GM18519 (cell line): Measurements from ENCODE around the gene NPIPA2.
"Not testable (repeated sequence)": the region's sequence is repeated elsewhere in the genome, so short reads cannot be mapped to it uniquely, and the experiment has no call there.

Experiments
- ATAC-seq: cut with Tn5 transposase; IDR thresholded peaks from one replicate; pipeline ENCODE4 v1.9.1; 2021; ENCODE audit warnings: mild to moderate bottlenecking, moderate library complexity; ENCODE audit not compliant: unreplicated experiment, low FRiP score

The NPIPA2 gene

DNA sequence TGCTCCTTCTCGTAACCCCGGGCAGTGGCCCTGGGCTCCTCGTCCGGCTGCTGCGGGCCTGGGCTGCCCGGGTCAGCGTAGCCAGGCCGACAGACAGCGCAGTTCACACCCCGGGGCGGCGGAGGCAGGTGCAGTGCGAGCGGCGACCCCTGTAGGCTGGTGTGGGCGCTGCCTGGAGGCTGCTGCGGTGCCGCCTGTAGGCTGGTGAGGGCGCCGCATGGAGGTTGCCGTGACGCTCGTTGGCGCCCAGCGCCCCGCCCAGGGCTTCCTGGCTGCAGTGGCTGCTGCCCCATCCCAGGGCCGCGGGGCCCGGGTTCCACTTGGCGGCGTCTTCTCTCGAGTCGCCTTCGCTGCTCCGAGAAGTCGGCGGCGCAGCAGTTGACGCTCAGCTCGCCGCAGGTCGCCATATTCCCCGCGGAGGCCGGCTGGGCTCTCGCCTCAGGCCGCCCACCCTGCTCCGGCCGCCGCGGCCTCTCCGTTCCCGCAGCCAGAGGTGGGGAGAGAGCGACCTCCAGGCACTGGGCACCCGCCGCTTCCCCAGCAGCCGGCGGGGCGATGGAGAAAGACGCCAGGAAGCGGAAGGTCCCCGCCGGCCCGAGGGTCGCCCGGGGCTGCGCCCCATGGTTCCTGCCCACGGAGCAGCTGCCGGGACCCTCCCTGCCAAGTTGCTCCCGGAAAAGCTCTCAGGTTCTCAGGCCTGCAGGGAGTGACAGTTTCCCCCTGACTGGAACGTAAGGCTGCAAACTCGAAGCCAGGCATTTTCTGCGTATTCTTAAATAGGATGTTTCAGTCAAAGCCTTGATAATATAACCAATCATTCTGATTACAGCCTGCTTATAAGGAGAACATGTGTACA is at the start of gene NPIPA2:
NPIPA2 (plus strand) TSS at position 261 of the 856 bp plus-strand sequence. CDS start 5,533 bp downstream, outside the sequence.
- ATAC-seq, result peak; percentile 88

DNA sequence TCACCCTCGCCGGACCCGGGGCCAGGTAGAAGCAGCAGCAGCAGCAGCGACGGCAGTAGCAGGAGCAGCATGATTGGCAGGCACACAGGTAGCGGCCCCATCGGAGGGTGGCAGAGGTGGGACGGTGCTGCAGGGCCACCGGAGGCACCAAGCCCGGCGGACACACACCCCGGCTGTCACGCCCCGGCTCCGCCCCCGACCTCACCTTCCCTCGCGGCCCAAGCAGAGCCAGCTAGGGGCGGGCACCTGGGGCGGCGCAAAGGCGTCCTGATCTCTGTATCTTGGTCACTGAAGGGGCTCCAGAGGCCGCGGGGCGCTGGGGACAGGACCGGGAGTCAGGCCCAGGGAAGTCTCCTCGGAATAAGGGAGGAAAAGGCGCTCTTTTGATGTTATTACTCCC is 48.2 kb upstream of the NPIPA2 start, which contains the start of gene PLA2G10:
PLA2G10 (minus strand) TSS at position 180 of the 400 bp plus-strand sequence; CDS start at position 101, 79 bp downstream.
- ATAC-seq, result not testable (repeated sequence)

DNA sequence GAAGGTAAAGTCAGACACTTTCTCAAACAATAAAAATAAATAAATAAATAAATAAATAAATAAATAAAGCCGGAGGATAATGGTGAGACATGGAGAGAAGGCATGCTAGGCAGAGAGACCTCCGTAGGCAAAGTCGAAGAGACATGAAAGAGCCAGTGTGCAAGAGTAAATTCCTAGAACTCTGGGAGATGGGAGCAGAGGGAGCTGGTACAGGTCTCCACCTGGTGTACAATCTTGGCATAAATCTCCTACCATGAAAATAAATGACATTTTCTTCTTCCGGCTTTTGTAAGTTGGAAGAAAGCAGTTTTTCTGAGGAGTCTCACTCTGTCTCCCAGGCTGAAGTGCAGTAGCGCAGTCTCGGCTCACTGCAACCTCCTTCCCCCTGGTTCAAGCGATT is 40.5 kb upstream of the NPIPA2 start:
- ATAC-seq, result not testable (repeated sequence)

- ATAC-seq, result not testable (repeated sequence)
Observed at GRCh38 chr16:14702672-14703071, 39.7 kb upstream of the NPIPA2 start.

- ATAC-seq, result peak; percentile 79
Observed at GRCh38 chr16:14703156-14704011, 38.9 kb upstream of the NPIPA2 start, which contains the start of gene NPIPA3. Gene NPIPA3, plus strand, starts transcription at chr16:14703411. Its CDS starts 5,533 bp downstream, at chr16:14708944.

DNA sequence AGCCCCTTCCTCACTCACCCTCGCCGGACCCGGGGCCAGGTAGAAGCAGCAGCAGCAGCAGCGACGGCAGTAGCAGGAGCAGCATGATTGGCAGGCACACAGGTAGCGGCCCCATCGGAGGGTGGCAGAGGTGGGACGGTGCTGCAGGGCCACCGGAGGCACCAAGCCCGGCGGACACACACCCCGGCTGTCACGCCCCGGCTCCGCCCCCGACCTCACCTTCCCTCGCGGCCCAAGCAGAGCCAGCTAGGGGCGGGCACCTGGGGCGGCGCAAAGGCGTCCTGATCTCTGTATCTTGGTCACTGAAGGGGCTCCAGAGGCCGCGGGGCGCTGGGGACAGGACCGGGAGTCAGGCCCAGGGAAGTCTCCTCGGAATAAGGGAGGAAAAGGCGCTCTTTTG is 9.1 kb upstream of the NPIPA2 start:
- not testable (repeated sequence) for ATAC-seq

- ATAC-seq, result not testable (repeated sequence)
Observed at GRCh38 chr16:14740832-14741385, 1.4 kb upstream of the NPIPA2 start.

- not testable (repeated sequence) for ATAC-seq
Observed at GRCh38 chr16:14741794-14742193, 539 bp upstream of the NPIPA2 start.

DNA sequence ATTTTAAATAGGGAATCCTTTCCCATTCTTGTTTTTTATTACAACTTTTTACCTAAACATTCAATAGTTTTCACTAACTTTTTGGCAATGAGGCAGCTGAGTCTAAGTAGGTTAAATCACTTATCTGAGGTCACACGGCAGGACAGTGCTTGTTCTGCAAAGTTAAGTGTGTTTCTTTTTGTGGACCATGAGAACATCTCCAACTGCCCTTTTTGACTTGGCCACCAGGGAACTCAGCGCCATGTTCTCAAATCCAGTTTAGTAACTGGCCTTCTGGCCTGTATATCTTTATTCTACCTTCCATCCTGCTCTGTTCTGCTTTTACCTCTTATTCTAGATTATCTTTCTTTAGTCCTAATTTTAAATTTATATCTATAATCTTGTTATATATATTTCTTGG is 31.3 kb downstream of the NPIPA2 start:
- ATAC-seq, result not testable (repeated sequence)

GRCh38 chr16:14775624-14776023 is 33.3 kb downstream of the NPIPA2 start:
- not testable (repeated sequence) for ATAC-seq

GRCh38 chr16:14776763-14777162 is 34.4 kb downstream of the NPIPA2 start:
- ATAC-seq, result not testable (repeated sequence)

- ATAC-seq, result not testable (repeated sequence)
Observed at GRCh38 chr16:14779368-14779877, 37.1 kb downstream of the NPIPA2 start.

GRCh38 chr16:14786180-14786579 is 43.8 kb downstream of the NPIPA2 start:
- not testable (repeated sequence) for ATAC-seq

GRCh38 chr16:14789577-14789976 is 47.2 kb downstream of the NPIPA2 start:
- ATAC-seq, result not testable (repeated sequence)

DNA sequence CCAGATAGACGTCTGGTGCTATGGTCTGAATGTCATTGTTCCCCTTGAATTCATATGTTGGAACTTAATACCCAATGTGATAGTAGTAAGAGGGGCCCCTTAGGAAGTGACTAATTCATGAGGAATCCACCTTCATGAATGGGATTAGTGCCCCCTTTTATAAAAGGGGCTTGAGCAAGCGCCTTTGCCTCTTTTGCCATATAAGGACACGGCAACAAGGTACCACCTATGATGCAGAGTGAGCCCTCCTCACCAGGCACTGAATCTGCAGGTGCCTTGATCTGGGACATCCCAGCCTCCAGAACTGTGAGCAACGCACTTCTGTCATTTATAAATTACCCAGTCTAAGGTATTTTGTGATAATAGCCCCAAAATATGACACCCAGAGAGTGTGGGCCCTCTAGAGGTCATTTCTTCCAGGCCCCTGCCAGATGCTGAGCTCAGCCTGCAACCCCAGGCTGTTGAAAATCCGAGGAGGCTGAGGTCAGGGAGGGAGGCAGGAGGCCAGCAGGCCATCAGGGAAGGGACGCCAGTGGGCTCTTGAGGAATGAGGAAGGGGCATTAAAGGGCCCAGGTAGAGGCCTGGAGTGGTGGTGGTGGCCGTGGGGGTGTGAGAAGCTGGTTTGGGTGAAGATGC is 48.1 kb downstream of the NPIPA2 start:
- not testable (repeated sequence) for ATAC-seq

DNA sequence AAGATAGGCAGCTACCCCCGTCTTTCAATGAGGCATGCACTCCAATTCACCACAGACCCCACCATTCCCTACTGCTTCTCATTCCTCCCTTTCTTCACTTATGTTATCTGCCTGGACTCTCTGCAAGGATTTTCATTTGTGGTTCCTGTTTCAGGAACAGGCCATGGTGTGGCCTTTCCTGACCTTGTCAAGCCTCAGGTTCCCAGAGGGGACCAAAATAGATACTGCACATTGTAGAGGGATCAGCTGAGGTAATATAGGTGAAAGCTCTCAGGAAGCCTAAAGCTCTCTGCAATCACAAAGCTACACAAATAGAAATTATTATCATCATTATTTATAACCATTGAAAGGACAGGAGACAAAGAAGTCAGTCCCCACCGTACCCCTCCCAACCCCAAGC is 50.6 kb downstream of the NPIPA2 start:
- ATAC-seq, result not testable (repeated sequence)

DNA sequence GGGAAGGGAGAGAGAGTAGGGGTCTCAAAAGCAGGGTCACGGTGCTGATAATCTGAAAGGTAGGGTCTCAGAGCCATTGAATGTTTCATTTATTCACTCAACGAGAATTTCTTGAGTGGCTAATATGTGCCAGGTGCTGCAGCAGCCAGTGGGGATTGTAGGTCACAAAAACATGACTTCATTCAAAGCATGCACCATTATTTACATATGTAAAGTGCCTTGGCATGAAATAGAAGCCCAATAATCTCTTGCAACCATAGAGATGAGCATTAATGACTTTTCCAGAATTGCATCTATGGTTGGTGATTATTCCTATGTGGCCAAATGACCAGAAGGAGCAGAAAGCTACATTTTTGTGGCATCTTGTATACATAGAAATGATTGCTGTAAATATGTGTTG is 55.2 kb downstream of the NPIPA2 start:
- not testable (repeated sequence) for ATAC-seq

DNA sequence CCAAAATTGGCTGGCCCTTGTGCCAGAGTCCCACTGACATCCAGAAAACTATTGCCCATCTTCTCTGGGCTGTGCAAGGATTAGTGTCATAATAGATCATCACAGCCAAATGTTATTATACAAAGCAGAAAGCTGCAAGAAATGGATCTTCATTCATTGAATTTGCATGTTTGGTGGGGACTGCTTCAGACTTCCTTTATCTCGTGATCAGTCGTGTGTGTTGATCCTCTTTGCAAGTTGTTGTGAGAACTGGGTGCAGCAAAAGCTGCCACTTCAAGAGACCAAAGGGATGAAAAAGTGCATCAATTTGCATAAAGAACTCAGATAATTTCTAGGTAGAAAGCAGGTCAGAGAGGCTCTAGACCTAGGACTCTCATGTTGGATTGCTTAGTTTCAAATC is 61.2 kb downstream of the NPIPA2 start:
- not testable (repeated sequence) for ATAC-seq

GRCh38 chr16:14807184-14807678 is 64.9 kb downstream of the NPIPA2 start:
- not testable (repeated sequence) for ATAC-seq

DNA sequence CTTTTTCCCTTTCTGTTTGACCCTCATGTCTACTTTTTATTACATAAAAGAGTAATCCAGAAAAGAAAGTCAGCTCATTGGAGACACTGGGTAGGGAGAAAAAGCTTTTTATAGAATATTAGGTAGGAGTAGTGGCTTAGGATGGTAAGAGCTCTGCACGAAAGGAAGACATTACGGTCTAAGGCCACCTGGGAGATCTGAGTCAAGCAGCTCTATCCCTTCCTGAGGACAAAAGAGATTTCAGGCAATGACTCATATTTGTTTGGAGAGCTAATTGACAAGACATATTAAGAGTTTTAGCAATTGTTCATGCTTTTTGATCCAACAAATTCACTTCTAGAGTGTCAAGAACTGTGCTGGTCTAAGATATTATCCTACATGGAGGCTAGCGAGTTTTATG is 71.6 kb downstream of the NPIPA2 start:
- ATAC-seq, result not testable (repeated sequence)
